ENCODE results near the gene C11orf54. TPM values are rescaled to one million over a fixed set of nuclear protein-coding genes. Genes with fewer than 3 reads are reported as not detected.

The C11orf54 gene
- polyA plus RNA-seq, 2 of the 4 experiments (the other 2 are of a cell fraction) = 12.4 to 27.6 TPM

DNA sequence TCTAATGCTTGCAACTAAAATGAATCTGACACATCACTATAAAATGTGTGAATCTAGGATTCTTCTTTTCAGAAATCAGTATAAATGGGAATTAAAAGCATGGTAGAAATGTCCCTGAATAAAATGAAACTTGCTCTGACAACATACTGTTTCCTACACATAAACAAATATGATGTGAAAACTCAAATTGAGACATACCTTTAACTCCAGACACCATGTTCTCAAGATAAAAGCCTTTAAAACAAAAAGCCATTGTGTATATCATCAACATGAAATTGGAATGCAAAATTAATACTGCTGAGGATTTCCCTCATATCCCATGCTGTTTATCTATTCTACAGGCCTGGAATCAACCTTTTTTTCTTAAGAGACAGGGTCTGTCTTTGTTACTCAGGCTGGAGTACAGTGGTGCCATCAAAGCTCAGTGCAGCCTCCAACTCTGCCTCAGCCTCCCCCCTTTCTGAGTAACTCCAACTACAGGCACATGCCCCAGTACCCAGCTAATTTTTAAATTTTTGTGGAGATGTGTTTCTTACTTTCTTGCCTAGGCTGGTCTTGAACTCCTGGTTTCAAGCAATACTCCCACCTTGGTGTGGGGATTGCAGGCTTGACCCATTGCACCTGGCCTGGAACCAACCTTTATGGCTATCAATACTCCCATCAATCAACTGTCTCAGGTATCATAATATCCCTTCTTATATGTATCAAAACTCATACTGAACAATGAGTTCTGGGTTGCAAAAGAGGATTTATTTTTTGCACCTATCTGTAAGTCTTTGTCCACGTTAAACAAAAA lies 6.8 kb upstream of the C11orf54 start:
- FAIRE-seq = no peak
- peaks cover 68% of the 10 kb centered on the region for H3K4me1 ChIP-seq
- POLR2A ChIA-PET = no interaction called here
- TF ChIP-seq, protein P1, sequence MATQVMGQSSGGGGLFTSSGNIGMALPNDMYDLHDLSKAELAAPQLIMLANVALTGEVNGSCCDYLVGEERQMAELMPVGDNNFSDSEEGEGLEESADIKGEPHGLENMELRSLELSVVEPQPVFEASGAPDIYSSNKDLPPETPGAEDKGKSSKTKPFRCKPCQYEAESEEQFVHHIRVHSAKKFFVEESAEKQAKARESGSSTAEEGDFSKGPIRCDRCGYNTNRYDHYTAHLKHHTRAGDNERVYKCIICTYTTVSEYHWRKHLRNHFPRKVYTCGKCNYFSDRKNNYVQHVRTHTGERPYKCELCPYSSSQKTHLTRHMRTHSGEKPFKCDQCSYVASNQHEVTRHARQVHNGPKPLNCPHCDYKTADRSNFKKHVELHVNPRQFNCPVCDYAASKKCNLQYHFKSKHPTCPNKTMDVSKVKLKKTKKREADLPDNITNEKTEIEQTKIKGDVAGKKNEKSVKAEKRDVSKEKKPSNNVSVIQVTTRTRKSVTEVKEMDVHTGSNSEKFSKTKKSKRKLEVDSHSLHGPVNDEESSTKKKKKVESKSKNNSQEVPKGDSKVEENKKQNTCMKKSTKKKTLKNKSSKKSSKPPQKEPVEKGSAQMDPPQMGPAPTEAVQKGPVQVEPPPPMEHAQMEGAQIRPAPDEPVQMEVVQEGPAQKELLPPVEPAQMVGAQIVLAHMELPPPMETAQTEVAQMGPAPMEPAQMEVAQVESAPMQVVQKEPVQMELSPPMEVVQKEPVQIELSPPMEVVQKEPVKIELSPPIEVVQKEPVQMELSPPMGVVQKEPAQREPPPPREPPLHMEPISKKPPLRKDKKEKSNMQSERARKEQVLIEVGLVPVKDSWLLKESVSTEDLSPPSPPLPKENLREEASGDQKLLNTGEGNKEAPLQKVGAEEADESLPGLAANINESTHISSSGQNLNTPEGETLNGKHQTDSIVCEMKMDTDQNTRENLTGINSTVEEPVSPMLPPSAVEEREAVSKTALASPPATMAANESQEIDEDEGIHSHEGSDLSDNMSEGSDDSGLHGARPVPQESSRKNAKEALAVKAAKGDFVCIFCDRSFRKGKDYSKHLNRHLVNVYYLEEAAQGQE (IDR thresholded peaks at IDR 0.05) = no peak
- TF ChIP-seq POLR2AphosphoS2 (conservative IDR thresholded peaks at IDR 0.05; ENCODE audit: low read length) = 0 out of 2 replicates have a peak, but pooled peaks have one; percentile 56
- peak overlapping the region; percentile 22 for H3K4me3 ChIP-seq
- 68% methylated on average over 1 of the region's 1 CpG for WGBS (ENCODE audit: missing lambda C conversion rate)
- H3K9me3 ChIP-seq = no peaks in the 10 kb centered on the region
- no peak for DNase-seq (ENCODE audit: low read depth in 1 of 2, low spot score in 1 of 2)
- H3K4me2 ChIP-seq = peak overlapping the region; percentile 90
- peak in 1 of 2 experiments; percentile 39; a peak in 2 of 6 replicates for ATAC-seq
- H3K27ac ChIP-seq = no peak overlapping the region
- CTCF ChIA-PET = no interaction called here

DNA sequence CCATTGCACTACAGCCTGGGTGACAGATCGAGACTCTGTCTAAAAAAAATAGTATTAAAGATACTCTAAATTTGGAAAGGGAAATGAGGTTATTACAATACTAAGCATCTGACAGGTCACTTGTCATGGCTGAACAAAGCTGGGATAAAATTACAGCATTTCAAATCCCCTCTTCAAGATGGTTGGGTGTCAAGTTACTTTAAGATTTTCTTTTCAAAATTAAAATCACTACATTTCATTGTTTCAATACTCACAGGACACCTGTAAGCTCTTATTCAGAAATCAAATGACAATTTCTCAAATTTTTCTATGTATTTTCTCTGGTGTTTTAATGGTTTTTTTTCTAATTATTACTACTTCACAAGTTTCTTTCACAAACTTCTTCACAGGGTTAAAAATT lies 5.8 kb upstream of the C11orf54 start:
- POLR2A ChIA-PET = interaction anchor here (0.6 kb wide), 1 partner anchor 48 kb away, joined by 3 read pairs; the partner anchor contains the start of gene MED17

DNA sequence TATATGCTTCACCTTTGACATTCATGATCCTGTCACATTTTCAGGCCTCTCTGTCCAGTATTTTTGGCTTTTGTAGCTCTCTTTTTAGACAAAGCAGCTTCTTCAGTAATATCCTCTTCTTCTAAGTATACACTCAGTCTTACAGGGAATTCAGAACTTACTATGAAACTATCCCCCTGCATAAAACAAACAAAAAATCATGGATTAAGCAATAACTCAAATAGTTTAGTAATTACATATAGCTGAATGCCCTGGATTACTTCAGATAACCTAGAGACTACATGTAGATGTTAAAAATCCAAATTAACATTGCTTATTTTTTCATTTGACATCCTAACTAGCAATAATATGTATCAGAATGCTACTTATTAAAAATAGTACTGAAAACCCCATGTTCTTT lies 5.3 kb upstream of the C11orf54 start:
- DNase-seq (ENCODE audit: low read depth in 1 of 2, low spot score in 1 of 2) (no peak), FAIRE-seq (no peak), ATAC-seq (no peak)
- no peaks in the 10 kb centered on the region for H3K9me3 ChIP-seq
- CTCF ChIA-PET = no interaction called here
- no peak for TF ChIP-seq BHLHE40 (IDR thresholded peaks at IDR 0.05; ENCODE audit: low read depth, low read length)
- 0 out of 4 replicates have a peak, but pooled peaks of 1 of the 2 experiments have one; percentile 8 for TF ChIP-seq CEBPB (IDR thresholded peaks at IDR 0.05)
- no peak overlapping the region for H3K27ac ChIP-seq
- peak overlapping the region; percentile 90; the same call in 1 of the 3 replicates for H3K4me3 ChIP-seq
- H3K4me1 ChIP-seq = peaks cover 68% of the 10 kb centered on the region
- POLR2A ChIA-PET = interaction anchor here (0.6 kb wide), 1 partner anchor 48 kb away, joined by 3 read pairs; the partner anchor contains the start of gene MED17
- H3K4me2 ChIP-seq = peak overlapping the region; percentile 90

More for the DNA sequence above, 5.8 kb upstream of the C11orf54 start:
- no peak for FAIRE-seq
- DNase-seq (ENCODE audit: low read depth in 1 of 2, low spot score in 1 of 2) = no peak
- H3K4me3 ChIP-seq = peak overlapping the region; percentile 90; the same call in 1 of the 3 replicates
- H3K9me3 ChIP-seq = no peaks in the 10 kb centered on the region
- CTCF ChIA-PET = no interaction called here
- H3K4me1 ChIP-seq = peaks cover 68% of the 10 kb centered on the region
- TF ChIP-seq EP300 (IDR thresholded peaks at IDR 0.05) (no peak), ZSCAN20 (CRISPR knock-in tag; IDR thresholded peaks at IDR 0.05) (no peak), RNF2 (IDR thresholded peaks at IDR 0.05; ENCODE audit: borderline replicate concordance, low read depth) (no peak), TFCP2L1 (CRISPR knock-in tag; IDR thresholded peaks at IDR 0.05) (no peak), POLR2AphosphoS2 (conservative IDR thresholded peaks at IDR 0.05; ENCODE audit: low read length) (no peak), RAD21 (conservative IDR thresholded peaks at IDR 0.05 in 1 of 2, IDR thresholded peaks at IDR 0.05 in 1 of 2) (no peak), SMC3 (IDR thresholded peaks at IDR 0.05) (no peak), CBX2 (IDR thresholded peaks at IDR 0.05; ENCODE audit: borderline replicate concordance, low read depth) (no peak), HOXB13 (CRISPR knock-in tag; IDR thresholded peaks at IDR 0.05; ENCODE audit: low read depth) (no peak), TP53 (CRISPR knock-in tag; IDR thresholded peaks at IDR 0.05) (no peak)
- TF ChIP-seq, protein P1 (IDR thresholded peaks at IDR 0.05) = no peak
- TF ChIP-seq, protein P2, sequence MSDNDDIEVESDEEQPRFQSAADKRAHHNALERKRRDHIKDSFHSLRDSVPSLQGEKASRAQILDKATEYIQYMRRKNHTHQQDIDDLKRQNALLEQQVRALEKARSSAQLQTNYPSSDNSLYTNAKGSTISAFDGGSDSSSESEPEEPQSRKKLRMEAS (IDR thresholded peaks at IDR 0.05) = no peak
- 91% methylated on average over 1 of the region's 1 CpG for WGBS (ENCODE audit: missing lambda C conversion rate)
- peak overlapping the region; percentile 90 for H3K4me2 ChIP-seq
- no peak for ATAC-seq
- H3K27ac ChIP-seq = no peak overlapping the region
